Mesendoderm (in vitro differentiated cells): ENCODE data around the gene TTYH3.

ENCODE experiments used
- DNase-seq: peaks from one replicate; pipeline ENCODE4 v3.0.0; 2013
- H2AK5ac ChIP-seq: 2 replicates; pipeline ENCODE4 v1.6.1; 2013; ENCODE audit warnings: low read length, inconsistent platforms
- H2BK120ac ChIP-seq: 2 replicates; pipeline ENCODE4 v1.6.1; 2013; ENCODE audit warnings: low read depth, mild to moderate bottlenecking, low read length, moderate library complexity, mixed read lengths
- H2BK15ac ChIP-seq: replicated peaks from 2 replicates; pipeline ENCODE4 v1.6.1; 2013; ENCODE audit warnings: low read depth, mild to moderate bottlenecking, moderate library complexity
- H2BK5ac ChIP-seq: 2 replicates; pipeline ENCODE4 v1.6.1; 2013; ENCODE audit warnings: low read length, inconsistent platforms
- H3K18ac ChIP-seq: 2 replicates; pipeline ENCODE4 v1.6.1; 2013; ENCODE audit warnings: mild to moderate bottlenecking, low read length, mixed read lengths
- H3K23ac ChIP-seq: one replicate; pipeline ENCODE4 v1.6.1; 2013; ENCODE audit warnings: low read length
- H3K27ac ChIP-seq: 2 replicates; pipeline ENCODE4 v1.5.1; 2013; ENCODE audit warnings: low read depth, mild to moderate bottlenecking, inconsistent platforms, low read length, moderate library complexity
- H3K27me3 ChIP-seq: 2 replicates; pipeline ENCODE4 v1.6.1; 2013; ENCODE audit warnings: low read length, control low read depth, mild to moderate bottlenecking, inconsistent platforms; ENCODE audit not compliant: insufficient read depth, poor library complexity
- H3K36me3 ChIP-seq: 2 replicates; pipeline ENCODE4 v1.6.1; 2013; ENCODE audit warnings: low read length, inconsistent platforms; ENCODE audit not compliant: control insufficient read depth, insufficient read depth
- H3K4ac ChIP-seq: one replicate; pipeline ENCODE4 v1.6.1; 2013; ENCODE audit warnings: low read depth, mild to moderate bottlenecking, low read length, moderate library complexity
- H3K4me1 ChIP-seq: 2 replicates; pipeline ENCODE4 v1.6.1; 2013; ENCODE audit warnings: low read depth, low read length, inconsistent platforms; ENCODE audit not compliant: control insufficient read depth
- H3K4me2 ChIP-seq: 2 replicates; pipeline ENCODE4 v1.6.1; 2013; ENCODE audit warnings: low read length
- H3K4me3 ChIP-seq: 2 replicates; pipeline ENCODE4 v1.5.1; 2013; ENCODE audit warnings: mild to moderate bottlenecking, low read length
- H3K56ac ChIP-seq: one replicate; pipeline ENCODE4 v1.6.1; 2013; ENCODE audit warnings: low read length
- H3K79me1 ChIP-seq: 2 replicates; pipeline ENCODE4 v1.6.1; 2013; ENCODE audit warnings: low read length, inconsistent platforms
- H3K79me2 ChIP-seq: 2 replicates; pipeline ENCODE4 v1.6.1; 2013; ENCODE audit warnings: mild to moderate bottlenecking, low read length; ENCODE audit not compliant: control insufficient read depth, insufficient read depth
- H3K9ac ChIP-seq: 2 replicates; pipeline ENCODE4 v1.6.1; 2013; ENCODE audit warnings: low read length, inconsistent platforms
- H4K5ac ChIP-seq: one replicate; pipeline ENCODE4 v1.6.1; 2013; ENCODE audit warnings: low read length
- H4K8ac ChIP-seq: one replicate; pipeline ENCODE4 v1.6.1; 2013; ENCODE audit warnings: low read depth, mild to moderate bottlenecking, control low read depth, low read length, moderate library complexity
- WGBS: extraction: QIAGEN DNeasy Blood & Tissue Kit; methylation state at CpG from one replicate; pipeline ENCODE4 v1.1.7; 2013; ENCODE audit warnings: low lambda C conversion rate, missing lambda C conversion rate; ENCODE audit not compliant: insufficient coverage; ENCODE audit errors: extremely low coverage; 5-methylcytosine and 5-hydroxymethylcytosine counted together

Gene TTYH3

GRCh38 chr7:2661602-2662272, 30.0 kb downstream of the TTYH3 start:
- Histone ChIP-seq H4K5ac (no peak overlapping the region), H3K36me3 (peaks cover 11% of the 10 kb centered on the region), H2BK15ac (no peak overlapping the region), H3K4me1 (no peaks in the 10 kb centered on the region), H3K4me2 (no peak overlapping the region), H3K9ac (no peak overlapping the region), H3K4ac (no peak overlapping the region), H2AK5ac (no peak overlapping the region), H3K79me2 (no peaks in the 10 kb centered on the region), H3K4me3 (no peak overlapping the region), H3K18ac (no peak overlapping the region), H3K56ac (no peak overlapping the region), H3K27me3 (no peaks in the 10 kb centered on the region), H2BK120ac (no peak overlapping the region), H4K8ac (no peak overlapping the region), H3K23ac (no peak overlapping the region), H3K27ac (no peak overlapping the region), H2BK5ac (no peak overlapping the region), H3K79me1 (no peaks in the 10 kb centered on the region)
- no peak for DNase-seq
- no CpG with 5 or more reads among the region's 43 CpGs for WGBS

GRCh38 chr7:2662273-2663120, 30.7 kb downstream of the TTYH3 start:
- no peak for DNase-seq
- Histone ChIP-seq H3K36me3 (peaks cover 5% of the 10 kb centered on the region), H3K23ac (no peak overlapping the region), H3K4me2 (no peak overlapping the region), H3K4me1 (no peaks in the 10 kb centered on the region), H2BK120ac (no peak overlapping the region), H3K79me2 (no peaks in the 10 kb centered on the region), H4K5ac (no peak overlapping the region), H3K4ac (no peak overlapping the region), H3K79me1 (no peaks in the 10 kb centered on the region), H2AK5ac (no peak overlapping the region), H2BK5ac (no peak overlapping the region), H3K27me3 (no peaks in the 10 kb centered on the region), H2BK15ac (no peak overlapping the region), H4K8ac (no peak overlapping the region), H3K27ac (no peak overlapping the region), H3K9ac (no peak overlapping the region), H3K18ac (no peak overlapping the region), H3K4me3 (no peak overlapping the region), H3K56ac (no peak overlapping the region)
- WGBS, result no CpG with 5 or more reads among the region's 33 CpGs

DNA sequence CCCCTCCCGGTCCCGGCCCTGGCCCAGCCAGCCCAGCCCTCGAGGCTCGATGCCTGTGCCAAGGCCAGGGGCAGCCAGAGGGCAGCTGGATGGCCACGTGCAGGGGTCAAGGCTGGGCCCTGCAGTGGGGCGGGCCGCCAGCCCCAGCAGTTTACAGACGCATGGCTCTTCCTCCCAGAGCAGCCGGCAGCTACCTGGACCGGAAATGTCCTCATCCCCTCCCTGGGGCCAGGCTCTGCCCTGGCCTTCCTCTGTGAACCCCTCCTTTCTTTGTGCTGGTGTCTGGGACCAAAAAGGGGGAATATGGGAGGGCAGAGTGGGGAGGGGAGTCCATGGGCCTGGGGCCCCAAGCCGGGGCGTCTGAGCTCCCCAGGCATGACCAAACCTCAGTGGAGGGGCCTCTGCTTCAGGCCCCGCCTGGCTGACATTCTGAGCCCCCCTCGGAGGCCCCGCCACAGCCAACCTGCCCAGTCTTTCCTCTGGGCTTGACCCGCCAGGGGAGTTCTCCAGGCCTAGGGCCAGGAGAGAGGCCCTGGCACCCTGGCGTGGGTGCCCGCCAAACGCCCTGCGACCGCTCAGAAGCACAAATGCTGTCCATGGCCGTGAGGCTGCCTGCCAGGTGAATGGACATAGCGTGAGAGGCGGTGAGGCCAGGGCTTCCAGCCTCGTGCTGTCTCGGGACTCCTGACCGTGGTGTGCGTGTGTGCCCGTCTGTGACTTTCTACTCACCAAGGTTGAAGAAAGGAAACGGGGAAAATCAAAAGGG, 31.5 kb downstream of the TTYH3 start:
- H3K36me3 ChIP-seq, result peaks cover 4% of the 10 kb centered on the region
- H3K9ac ChIP-seq, result no peak overlapping the region
- no peak overlapping the region for H3K4ac ChIP-seq
- H3K4me1 ChIP-seq, result no peaks in the 10 kb centered on the region
- H3K79me2 ChIP-seq, result no peaks in the 10 kb centered on the region
- H3K27ac ChIP-seq, result no peak overlapping the region
- no peaks in the 10 kb centered on the region for H3K79me1 ChIP-seq
- no peak for DNase-seq
- no CpG with 5 or more reads among the region's 30 CpGs for WGBS
- H3K56ac ChIP-seq, result no peak overlapping the region
- no peak overlapping the region for H2AK5ac ChIP-seq
- no peak overlapping the region for H2BK120ac ChIP-seq
- H4K5ac ChIP-seq, result no peak overlapping the region
- H2BK5ac ChIP-seq, result no peak overlapping the region
- no peak overlapping the region for H3K23ac ChIP-seq
- H3K27me3 ChIP-seq, result no peaks in the 10 kb centered on the region
- H3K4me3 ChIP-seq, result no peak overlapping the region
- H4K8ac ChIP-seq, result no peak overlapping the region
- no peak overlapping the region for H3K18ac ChIP-seq
- no peak overlapping the region for H2BK15ac ChIP-seq
- H3K4me2 ChIP-seq, result no peak overlapping the region

- Histone ChIP-seq H3K27ac (no peak overlapping the region), H3K18ac (no peak overlapping the region), H3K4ac (no peak overlapping the region), H3K79me2 (no peaks in the 10 kb centered on the region), H3K9ac (no peak overlapping the region), H2AK5ac (no peak overlapping the region), H3K4me2 (no peak overlapping the region), H3K27me3 (no peaks in the 10 kb centered on the region), H4K8ac (no peak overlapping the region), H4K5ac (no peak overlapping the region), H2BK15ac (no peak overlapping the region), H3K23ac (no peak overlapping the region), H2BK5ac (no peak overlapping the region), H3K36me3 (peaks cover 3% of the 10 kb centered on the region), H3K79me1 (no peaks in the 10 kb centered on the region), H2BK120ac (no peak overlapping the region), H3K4me3 (no peak overlapping the region), H3K4me1 (no peaks in the 10 kb centered on the region), H3K56ac (no peak overlapping the region)
- DNase-seq, result no peak
- no CpG with 5 or more reads among the region's 4 CpGs for WGBS
Observed at GRCh38 chr7:2663960-2664359, 32.2 kb downstream of the TTYH3 start.

DNA sequence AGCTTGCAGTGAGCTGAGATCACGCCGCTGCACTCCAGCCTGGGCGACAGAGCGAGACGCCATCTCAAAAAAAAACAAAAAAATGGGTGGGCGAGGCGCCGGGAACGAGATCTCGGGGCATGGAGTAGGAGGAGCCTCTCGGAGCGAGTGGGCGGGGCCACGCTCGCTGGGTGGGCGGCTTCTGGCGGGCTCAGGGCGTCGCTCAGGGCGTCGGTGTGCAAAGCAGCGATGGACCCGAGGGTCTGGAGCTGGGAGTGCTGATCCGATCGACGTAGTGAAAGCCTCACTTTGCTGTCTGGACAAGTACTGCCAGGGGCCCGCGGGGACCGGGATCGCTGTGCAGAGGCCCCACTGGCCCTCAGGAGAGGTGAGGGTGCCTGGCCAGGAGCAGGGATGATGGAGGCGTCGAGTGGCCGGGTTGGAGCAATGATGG, 33.6 kb downstream of the TTYH3 start:
- no peak overlapping the region for H2AK5ac ChIP-seq
- no peak overlapping the region for H3K18ac ChIP-seq
- no peak overlapping the region for H2BK5ac ChIP-seq
- no peak overlapping the region for H3K4me3 ChIP-seq
- no peaks in the 10 kb centered on the region for H3K79me1 ChIP-seq
- no peak overlapping the region for H4K8ac ChIP-seq
- H2BK15ac ChIP-seq, result no peak overlapping the region
- no peaks in the 10 kb centered on the region for H3K27me3 ChIP-seq
- DNase-seq, result no peak
- H3K4me1 ChIP-seq, result no peaks in the 10 kb centered on the region
- no peak overlapping the region for H3K27ac ChIP-seq
- WGBS, result no CpG with 5 or more reads among the region's 33 CpGs
- no peak overlapping the region for H3K23ac ChIP-seq
- H3K4ac ChIP-seq, result no peak overlapping the region
- H3K4me2 ChIP-seq, result no peak overlapping the region
- no peak overlapping the region for H4K5ac ChIP-seq
- H3K56ac ChIP-seq, result no peak overlapping the region
- no peak overlapping the region for H3K9ac ChIP-seq
- peaks cover 2% of the 10 kb centered on the region for H3K36me3 ChIP-seq
- no peak overlapping the region for H2BK120ac ChIP-seq
- H3K79me2 ChIP-seq, result no peaks in the 10 kb centered on the region
